Cardiac fibroblast (primary cell): ENCODE results near the gene FOXC2.

Experiments used
- DNase-seq, 2 donors: peaks; one replicate each; pipeline versions ENCODE4 v3.0.0 to v3.0.0-alpha.2; 2010; ENCODE audit warnings: low read depth in 2 of 2
- H3K4me3 ChIP-seq, 2 donors: replicated peaks in 1 of 2; 1 replicate in 1 of 2; 2 replicates in 1 of 2; pipeline ENCODE4 v1.5.1; 2011; ENCODE audit warnings: low read depth in 2 of 2, low read length in 2 of 2, mild to moderate bottlenecking in 2 of 2, moderate library complexity in 1 of 2
- TF ChIP-seq, protein P1 (sequence below): IDR thresholded peaks from one replicate; pipeline ENCODE4 v1.5.1; 2011; ENCODE audit warnings: low read depth, mild to moderate bottlenecking, low read length, inconsistent platforms

The FOXC2 gene

DNA sequence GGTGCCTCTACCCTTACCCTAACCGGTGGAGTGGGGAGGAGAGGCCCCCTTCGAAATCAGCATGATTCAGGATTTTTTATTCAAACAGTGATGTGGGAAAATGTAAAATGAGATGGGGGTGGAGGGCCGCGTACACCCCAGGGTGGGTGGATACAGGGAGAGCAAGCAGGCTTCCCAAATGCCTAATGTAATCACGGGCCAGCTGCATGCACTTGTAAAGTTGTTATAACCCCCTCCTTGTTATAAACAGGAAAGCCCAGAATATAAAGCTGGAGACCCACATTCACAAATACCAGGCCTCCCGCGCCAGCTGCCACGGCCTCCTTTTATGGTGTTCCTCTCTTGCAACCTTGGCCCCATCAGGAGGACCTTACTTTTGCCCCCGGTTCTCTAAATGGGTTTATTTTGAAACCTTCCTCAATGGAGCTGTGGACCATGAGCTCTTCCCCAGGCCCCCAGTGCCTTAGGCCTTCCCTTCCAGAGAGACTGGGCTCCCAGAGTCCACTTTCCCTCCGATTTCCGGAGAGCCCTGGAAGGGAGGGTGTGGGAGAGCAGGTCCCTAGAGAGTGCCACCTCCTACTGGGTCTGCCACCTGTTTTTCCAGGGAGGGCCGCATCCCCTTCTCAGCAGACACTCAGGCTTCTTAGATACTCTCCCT lies 10.8 kb downstream of the FOXC2 start:
- TF ChIP-seq, protein P1, sequence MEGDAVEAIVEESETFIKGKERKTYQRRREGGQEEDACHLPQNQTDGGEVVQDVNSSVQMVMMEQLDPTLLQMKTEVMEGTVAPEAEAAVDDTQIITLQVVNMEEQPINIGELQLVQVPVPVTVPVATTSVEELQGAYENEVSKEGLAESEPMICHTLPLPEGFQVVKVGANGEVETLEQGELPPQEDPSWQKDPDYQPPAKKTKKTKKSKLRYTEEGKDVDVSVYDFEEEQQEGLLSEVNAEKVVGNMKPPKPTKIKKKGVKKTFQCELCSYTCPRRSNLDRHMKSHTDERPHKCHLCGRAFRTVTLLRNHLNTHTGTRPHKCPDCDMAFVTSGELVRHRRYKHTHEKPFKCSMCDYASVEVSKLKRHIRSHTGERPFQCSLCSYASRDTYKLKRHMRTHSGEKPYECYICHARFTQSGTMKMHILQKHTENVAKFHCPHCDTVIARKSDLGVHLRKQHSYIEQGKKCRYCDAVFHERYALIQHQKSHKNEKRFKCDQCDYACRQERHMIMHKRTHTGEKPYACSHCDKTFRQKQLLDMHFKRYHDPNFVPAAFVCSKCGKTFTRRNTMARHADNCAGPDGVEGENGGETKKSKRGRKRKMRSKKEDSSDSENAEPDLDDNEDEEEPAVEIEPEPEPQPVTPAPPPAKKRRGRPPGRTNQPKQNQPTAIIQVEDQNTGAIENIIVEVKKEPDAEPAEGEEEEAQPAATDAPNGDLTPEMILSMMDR, result no peak
- DNase-seq, result peak in 1 of 2 donors; percentile 69
- H3K4me3 ChIP-seq, result peak overlapping the region in 1 of 2 donors; percentile 67

DNA sequence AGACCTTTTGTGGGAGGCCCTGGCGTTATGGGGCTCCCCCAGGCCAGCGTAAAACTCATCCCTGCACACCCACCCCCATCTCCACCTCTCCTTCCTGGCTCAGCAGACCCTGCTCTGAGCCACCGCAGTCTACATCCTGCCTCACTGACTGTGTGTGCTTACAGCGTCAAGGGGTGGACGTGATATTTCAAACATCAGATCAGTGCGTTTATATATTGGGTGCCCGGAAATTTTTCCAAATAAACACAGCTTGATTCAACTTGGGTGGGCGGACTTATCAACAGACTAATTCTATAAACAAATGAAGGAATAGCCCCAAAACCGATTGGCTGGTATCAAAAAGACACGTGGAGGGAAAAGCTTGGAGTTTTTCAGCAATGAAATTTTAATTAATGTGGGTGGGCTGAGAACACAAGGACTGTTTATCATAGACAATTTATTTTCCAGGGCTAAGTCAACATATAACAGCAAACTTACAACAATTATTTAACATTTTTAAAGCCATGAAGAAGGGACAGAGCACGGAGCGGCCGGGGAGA lies 11.5 kb downstream of the FOXC2 start, which contains the start of gene FOXL1:
FOXL1 (plus strand) TSS at position 489 of the 539 bp plus-strand sequence. CDS start 175 bp downstream, outside the sequence.
- TF ChIP-seq, protein P1, result no peak
- peak in 1 of 2 donors; percentile 87 for DNase-seq
- H3K4me3 ChIP-seq, result peak within 1 kb of the TSS; percentile 31 to 67

DNA sequence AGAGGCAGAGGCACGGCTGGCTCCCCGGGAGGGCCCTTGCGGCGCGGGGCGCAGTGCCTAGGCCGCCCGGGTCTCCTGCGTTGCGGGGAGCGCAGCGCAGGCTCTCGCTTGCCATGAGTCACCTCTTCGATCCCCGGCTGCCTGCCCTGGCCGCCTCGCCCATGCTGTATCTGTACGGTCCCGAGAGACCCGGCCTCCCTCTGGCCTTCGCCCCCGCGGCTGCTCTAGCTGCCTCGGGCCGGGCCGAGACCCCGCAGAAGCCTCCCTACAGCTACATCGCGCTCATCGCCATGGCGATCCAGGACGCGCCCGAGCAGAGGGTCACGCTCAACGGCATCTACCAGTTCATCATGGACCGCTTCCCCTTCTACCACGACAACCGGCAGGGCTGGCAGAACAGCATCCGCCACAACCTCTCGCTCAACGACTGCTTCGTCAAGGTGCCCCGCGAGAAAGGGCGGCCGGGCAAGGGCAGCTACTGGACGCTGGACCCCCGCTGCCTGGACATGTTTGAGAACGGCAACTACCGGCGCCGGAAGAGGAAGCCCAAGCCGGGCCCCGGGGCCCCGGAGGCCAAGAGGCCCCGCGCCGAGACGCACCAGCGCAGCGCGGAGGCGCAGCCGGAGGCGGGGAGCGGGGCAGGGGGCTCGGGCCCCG lies 12.1 kb downstream of the FOXC2 start:
- peak; percentile 46 to 86 for DNase-seq
- TF ChIP-seq, protein P1, result no peak
- H3K4me3 ChIP-seq, result peak overlapping the region; percentile 31 to 58

DNA sequence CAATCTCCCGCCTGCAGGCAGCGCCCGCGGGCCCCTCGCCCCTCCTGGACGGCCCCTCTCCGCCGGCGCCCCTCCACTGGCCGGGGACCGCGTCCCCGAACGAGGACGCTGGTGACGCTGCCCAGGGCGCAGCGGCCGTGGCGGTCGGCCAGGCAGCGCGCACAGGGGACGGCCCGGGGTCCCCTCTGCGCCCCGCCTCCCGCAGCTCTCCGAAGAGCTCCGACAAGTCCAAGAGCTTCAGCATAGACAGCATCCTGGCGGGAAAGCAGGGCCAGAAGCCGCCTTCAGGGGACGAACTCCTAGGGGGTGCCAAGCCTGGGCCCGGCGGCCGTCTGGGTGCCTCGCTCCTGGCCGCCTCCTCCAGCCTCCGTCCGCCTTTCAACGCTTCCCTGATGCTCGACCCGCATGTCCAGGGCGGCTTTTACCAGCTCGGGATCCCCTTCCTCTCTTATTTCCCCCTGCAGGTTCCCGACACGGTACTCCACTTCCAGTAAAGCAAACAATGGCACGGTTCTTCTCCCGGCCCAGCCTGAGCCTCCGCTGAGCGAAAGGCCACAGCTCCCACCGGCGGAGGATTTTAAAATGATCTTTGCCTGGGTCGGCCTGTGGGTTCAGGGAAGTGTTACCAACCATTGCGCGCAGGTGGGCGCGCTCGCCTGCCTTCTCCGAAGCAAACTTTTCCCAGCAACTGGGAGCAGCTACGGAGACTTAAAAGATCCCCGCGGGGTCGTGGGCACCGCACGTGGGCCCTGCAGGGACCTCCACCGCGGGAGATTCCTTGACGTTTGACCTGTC lies 12.8 kb downstream of the FOXC2 start:
- peak overlapping the region; percentile 8 to 58 for H3K4me3 ChIP-seq
- DNase-seq, result peak in 1 of 2 donors; percentile 42
- TF ChIP-seq, protein P1, result no peak

DNA sequence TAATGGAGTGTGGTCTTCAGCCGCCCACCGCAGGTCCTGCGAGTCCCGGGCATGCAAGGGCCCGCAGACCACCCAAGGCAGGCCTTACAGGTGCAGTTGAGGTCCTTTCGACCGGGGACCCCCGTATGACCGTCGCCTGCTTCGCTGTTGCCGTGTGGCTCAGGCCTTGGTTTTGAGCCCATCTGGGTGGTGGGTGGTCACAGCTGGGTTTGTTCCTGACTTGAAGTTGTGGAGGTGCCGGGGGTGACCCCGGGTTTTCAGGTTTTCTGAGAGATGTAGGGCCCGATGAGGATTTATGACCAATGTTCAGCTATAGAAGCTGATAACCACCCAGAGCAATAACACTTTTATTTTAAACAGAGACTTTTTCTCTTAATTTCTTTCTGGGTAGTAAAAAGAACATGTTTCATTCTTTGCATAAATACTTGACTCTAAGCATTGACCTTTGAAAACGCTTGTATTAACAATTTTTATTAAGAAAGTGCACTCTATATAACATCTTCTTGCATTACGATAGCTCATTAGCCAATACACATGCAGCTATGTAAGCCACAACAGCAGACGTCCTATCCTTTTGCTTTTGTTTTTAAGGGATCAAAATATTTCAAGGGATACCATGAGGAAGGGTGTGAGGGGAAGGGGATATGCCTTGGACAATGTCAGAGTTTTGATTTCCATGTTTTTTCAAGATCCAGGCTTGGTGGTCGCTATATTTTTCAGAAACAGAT lies 13.6 kb downstream of the FOXC2 start:
- DNase-seq, result peak in 1 of 2 donors; percentile 43
- TF ChIP-seq, protein P1, result no peak
- H3K4me3 ChIP-seq, result peak overlapping the region in 1 of 2 donors; percentile 58

DNA sequence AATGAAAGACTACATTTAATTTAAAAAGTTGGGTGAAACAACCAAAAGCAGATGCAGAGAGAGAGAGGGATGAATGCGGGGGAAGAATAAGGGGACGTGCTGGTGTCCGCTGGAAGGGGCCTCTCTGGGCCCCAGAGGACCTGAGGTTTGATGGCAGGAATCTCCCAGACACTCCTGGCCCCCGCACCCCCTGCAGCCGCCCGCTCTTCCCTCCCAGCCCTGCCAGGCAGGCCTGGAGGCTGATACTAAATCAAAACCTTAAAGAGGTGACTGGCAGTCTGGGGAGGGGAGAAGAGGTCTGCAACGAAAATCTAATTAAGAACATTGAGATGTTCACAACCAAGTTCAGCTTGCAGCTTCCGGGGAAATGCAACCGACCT lies 14.2 kb downstream of the FOXC2 start:
- DNase-seq, result no peak
- TF ChIP-seq, protein P1, result no peak
- H3K4me3 ChIP-seq, result peak overlapping the region in 1 of 2 donors; percentile 58
